HG03378 (cell line): ENCODE measurements around the gene SAMM50.
A peak's percentile ranks its signal among the peaks of the same experiment; 100 is the strongest.

Experiments used
- ATAC-seq: cut with Tn5 transposase; IDR thresholded peaks from one replicate; pipeline ENCODE4 v1.9.1; 2021; ENCODE audit warnings: mild to moderate bottlenecking, moderate library complexity; ENCODE audit not compliant: unreplicated experiment

The SAMM50 gene

DNA sequence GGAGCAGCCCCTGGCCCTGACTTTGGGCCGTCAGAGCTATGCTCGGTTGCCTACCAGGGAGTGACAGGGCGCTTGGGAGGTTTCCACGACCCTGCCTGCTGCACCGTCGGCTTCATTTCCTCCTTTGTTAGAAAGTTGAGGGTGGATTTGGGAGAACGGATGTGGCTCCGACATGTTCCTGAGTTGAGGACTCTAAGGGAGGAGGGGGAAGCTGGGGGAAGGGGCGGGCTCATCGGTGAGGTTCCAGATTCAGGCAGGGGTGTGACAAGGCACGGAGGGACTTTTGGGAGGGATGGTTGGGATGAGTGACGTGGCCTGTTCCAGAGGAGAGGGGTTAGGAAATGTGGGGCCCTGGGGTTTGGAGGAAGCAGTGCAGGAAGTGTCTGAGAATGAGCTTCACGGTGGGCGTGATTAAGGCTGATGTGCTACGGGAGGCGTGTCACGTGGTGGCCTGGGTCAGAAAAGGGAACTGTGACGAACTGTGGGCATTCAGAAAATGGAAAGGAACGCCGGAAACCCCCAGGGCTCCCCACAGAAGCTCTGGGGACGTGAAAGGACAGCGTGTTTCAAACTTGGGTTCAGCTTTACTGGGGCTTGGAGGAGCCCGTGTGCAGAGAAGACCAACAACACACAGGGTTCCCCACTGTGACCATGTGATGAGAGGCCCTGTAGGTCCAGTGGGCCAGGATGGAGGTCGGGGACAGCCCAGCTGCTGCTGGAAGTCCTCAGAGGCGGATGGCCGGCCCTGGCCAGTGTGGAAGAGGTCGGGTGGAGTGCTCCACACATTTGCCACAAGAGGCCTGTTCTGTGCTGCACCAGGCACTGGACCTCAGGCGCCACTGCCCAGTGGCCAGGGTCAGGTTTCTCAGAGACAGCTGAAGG lies 71.6 kb downstream of the SAMM50 start:
- ATAC-seq, result peak; percentile 46

DNA sequence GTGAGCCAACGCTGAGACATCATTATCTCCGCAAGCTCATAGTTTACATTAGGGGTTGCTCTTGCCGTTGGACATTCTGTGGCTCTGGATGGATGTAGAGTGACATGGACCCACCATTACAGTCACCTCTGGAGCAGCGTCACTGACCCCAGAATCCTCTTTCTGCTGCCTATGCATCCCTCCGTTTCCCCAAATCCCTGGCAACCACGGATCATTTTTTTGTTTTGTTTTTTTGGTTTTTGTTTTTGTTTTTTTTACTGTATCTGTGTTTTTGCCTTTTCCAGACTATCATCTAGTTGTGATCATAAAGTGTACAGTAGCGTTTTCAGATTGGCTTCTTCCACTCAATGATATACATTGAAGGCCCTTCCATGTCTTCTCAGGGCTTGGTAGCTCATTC lies 72.8 kb downstream of the SAMM50 start:
- ATAC-seq, result no peak

DNA sequence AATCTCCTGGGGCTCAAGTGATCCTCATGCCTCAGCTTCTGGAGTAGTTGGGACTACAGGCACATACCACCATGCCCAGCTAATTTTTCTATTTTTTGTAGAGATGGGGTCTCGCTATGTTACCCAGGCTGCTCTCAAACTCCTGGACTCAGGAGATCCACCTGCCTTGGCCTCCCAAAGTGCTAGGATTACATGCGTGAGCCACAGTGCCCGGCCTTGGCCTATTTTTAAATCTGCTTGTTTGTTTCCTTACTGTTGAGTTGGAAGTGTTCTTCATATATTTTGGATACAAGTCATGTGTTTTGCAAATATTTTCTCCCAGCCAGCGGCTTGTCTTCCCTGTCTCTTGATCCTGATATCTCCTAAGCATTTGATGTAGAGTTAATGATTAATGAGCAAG lies 73.8 kb downstream of the SAMM50 start:
- no peak for ATAC-seq

DNA sequence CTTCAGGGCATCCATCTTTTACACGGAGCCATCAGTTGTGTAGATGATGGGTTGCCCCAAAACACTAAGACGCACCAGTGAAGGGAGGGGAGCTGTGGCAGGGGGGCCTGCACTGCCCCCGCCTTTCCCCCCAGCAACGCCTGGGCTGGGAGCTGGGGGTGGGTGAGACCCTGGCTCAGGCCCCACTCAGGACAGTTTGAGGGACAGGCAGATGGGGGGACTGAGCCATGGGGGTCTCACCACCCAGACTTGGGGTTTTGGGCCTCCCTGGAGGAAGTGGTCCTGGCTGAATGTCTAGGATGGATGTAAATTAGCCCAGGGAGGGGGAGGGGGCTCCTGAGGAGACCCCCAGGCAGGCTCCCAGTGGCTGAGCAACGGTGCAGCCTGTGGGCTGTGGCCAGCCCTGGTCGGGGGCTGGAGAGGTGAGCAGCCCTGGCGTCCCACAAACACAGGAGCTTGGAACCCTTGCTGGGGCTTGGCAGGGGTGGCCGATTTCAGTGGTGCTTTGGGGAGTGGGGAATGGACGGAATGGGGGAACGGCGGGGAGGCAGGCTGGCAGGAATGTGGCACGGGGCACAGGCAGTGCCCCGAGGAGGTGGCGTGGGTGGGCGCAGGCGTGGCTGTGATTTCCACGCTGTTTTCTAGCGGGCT lies 74.9 kb downstream of the SAMM50 start:
- no peak for ATAC-seq

DNA sequence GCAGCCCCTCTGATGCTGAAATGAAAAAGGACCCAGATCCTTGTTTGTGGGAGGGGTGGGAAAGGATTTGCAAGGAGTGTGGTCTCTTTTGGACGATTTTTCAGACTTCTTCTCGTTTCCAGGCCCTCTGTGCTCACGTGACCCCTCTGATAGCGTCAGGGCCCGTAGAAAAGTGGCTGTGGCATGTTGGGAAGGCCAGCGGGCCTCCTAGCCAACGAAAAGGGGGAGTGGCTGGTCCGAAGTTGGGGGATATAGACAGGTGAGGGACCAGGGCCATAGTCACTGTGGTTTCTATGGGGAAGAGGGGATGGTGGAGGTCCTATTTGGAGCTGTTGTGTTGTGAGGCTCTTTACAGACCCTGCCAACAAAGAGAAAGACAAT lies 75.5 kb downstream of the SAMM50 start:
- ATAC-seq, result no peak

DNA sequence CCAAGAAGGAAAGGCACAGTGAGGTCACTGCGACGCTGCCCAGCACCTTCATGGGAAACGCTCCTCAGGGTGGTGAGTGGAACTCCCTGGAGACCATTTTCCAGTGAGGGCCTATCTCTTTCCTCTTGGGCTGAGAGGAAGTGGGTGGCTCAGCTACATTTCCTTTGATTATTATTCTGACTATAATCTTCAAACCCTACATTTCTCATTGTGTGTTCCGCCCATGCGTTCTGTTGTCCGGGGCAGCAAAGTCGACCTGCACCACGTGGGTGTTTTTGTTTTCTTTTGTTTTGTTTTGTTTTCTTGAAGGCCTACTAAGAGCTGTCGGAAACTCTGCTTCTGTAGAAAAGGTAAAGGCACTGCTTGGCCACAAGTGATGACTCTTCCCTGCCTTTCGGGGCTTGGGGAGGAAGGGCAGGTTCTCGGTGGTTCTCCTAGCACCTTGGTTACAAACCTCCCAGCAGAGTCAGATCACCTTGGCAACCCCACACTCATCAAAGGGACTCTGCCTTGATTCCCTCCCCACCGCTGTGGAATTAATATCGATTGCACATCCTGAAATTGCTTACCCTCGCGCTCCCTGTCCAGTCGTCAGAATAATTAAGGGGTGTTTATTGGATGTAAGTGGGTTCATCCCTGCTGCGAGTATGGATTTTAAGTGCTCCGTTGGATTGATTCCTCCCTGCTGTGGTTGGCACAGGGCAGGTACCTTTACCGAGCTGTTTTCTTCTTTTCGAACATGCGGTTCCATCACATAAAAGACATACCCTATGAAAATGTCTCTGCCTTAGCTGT lies 76.1 kb downstream of the SAMM50 start:
- no peak for ATAC-seq

DNA sequence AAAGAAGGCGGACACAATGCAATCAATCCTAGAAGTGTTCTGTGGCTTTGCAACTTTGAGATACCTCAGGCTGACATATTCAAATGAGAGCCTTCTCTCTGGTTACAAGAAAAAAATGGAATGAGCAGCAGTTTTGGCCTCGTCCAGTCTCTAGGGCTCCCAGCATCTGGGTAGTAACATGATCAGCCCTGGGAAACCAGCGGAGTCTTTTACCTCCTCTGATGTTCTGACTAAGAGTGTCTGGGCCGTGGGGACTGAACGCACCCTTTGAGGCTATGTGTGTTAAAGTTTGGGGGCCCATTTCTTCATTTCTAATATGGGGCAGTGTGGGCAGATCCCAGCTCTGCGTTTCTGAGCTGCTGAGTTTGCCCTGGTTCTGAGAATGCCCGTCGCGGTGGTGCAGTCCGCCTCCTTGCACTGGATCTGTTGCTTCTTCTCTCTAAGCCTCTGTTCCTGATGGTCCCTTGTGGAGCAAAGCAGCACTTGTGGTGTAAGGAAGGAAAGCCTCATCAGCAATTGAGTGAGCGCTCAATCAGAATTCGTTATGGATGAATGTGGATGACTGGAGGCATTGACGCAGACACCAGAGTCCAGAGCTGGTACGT lies 77.0 kb downstream of the SAMM50 start:
- no peak for ATAC-seq

DNA sequence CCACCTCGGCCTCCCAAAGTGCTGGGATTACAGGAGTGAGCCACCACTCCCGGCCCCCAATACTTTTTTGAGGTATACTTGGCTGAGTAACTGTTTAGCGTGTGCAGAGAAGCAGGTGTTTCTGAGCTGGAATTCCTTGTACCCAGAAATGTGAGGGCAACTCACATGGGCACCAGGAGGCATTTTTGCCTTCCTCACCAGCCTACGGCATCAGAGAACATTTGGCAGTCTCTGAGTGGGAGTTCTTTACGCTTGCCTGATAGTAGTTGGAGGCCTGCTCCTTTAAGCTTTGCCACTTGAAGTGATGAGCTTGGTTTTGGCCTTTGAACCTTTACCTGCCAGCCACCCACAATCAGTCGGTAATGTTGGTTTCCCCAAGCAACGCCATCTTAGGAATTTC lies 78.0 kb downstream of the SAMM50 start:
- no peak for ATAC-seq

DNA sequence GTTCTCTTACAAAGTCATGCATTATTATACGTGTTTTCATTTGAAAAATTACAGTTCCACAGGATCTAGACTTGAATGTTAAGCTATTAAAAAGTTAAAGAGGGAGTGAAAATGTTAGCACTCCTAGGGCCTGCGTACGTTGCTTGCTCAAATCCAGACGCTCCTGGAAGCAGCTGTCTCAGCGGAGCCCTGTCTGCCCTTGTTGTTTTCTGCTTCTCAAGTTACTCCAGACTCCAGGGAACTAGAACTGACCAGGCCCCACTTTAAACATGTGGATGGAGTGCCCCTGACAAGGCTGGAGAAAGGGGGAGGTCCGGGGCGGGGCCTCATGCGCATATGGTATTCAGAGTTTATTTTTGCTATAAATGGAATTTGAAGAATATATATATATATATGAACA lies 78.5 kb downstream of the SAMM50 start:
- no peak for ATAC-seq

DNA sequence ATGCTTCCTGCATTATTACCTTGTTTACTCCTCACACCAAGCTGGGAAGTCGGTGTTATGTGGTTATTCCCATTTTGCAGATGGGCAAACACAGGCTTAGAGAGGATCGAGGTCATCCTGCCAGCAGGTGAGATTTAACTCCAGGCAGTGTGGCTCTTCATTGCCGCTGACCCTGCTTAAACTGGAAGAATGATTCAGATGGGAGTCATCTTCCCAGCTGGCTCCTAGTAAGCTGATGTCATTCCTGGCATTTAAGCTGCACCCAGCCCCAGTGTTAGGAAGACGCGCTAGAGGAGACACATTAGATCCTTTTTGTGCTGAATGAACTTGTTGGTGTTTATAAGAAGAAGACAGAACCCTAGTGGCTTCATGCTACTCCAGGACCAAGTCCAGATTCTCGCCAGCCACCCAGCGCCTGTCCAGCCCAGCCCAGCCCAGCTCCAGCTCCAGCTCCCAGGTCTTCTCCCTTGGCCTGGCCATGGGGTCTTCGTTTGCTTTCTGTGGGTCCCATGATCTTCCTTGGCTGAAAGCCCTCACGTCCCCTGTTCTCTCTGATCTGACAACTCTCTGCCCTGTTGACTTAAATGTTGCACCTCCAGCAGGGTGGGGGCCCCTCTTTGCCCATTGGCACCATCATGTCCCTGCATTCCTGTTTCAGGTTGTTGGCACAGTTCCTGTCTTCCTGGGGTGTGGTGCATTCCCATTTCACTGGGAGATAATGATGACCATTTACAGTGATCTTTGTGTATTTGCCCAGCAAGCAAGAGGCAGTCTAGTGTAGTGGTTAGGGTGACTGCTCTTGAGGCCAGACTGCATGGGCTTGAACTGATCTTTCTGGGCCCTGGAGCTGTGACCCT lies 82.5 kb downstream of the SAMM50 start:
- ATAC-seq, result no peak

DNA sequence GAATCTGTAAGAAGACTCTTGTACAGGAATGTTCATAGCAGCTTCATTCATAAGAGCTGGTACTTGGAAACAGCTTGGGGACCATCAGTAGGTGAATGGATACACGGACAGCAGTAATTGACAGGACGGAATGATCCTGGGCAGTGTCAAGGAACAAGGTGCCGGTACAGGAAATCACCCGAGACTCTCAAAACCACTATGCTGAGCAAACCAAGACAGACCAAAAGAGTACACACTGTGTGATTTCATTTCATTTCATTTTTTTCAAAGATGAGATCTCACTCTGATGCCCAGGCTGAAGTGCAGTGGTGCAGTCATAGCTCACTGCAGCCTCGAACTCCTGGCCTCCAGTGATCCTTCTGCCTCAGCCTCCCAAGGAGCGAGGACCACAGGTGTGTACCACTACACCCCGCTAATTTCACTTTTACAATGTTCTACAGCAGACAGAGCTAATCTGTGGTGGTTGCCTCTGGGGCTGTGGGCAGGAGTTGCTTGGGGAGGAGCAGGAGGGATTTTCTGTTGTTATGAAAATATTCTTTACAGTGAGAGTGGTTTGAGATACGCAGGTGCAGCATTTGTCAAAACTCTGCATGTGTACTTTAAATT lies 84.4 kb downstream of the SAMM50 start:
- ATAC-seq, result no peak

DNA sequence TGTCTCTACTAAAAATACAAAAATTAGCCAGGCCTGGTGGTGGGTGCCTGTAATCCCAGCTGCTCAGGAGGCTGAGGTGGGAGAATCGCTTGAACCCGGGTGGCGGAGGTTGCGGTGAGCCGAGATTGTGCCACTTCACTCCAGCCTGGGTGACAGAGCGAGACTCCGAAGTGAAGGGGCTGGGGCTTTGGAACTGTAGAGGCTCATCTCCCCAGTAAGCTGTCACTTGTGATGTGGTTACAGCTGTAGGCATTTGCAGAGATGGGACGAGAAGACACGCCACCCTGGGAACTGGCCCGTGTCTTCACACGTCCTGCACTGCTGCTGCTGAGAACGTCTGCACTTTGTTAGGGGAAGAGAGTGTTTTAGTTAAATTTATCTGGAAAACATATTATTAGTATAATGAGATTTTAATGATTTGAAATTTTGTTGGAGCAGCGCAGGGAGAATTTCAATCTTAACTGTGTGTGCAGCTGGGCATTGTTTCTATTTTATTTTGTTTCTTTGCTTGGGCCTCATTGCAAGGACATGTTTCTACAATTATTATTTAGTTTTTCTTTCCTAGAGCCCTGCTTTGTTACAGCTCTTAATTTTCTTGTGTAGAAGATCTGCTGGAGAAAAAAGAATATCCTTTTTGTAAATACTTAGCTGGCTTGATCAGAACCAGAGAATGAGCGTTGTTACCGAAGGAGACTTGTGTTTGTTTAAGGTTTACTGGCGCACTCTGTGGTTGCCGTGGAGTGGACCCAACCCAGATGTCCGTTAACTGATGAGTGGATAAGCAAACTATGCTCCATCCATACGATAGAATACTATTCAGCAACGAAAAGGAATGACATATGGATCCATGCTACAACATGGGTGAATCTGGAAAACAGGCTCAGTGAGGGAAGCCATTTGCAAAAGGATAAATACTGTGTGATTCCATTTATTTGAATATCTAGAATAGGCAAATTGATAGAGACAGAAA lies 87.3 kb downstream of the SAMM50 start:
- ATAC-seq, result no peak

DNA sequence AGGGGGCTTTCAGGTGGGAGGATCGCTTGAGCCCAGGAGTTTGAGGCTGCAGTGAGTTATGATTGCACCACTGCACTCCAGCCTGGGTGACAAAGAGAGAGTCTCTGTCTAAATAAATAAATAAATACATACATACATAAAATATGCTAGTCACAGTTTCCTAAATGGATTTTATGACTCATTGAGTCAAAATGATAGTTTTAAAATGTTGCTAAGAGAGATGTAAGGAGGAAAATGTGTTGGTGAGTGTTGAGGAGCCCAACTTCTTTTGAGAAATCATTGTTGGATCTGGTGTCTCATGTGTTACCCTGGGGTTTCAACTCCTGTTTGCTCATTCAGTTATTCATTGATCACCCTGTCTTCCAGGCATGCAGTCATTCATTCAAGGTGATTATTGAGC lies 89.9 kb downstream of the SAMM50 start:
- no peak for ATAC-seq
